Spinal cord (tissue), 10 donors: ENCODE measurements around the gene TTC22. TPM values are rescaled to one million over a fixed set of nuclear protein-coding genes. Genes with fewer than 3 reads are reported as not detected.

Experiments used
- DNase-seq, 6 donors: peaks; one replicate each; pipeline versions ENCODE4 v3.0.0 to v3.0.0-alpha.2; 2013 to 2015; ENCODE audit warnings: low spot score in 6 of 6, low read depth in 4 of 6
- H3K27ac ChIP-seq: one replicate; pipeline ENCODE4 v1.5.1; 2013; ENCODE audit warnings: low read depth, low read length, control low read depth
- H3K27me3 ChIP-seq: one replicate; pipeline ENCODE4 v1.6.1; 2013; ENCODE audit warnings: low read length; ENCODE audit not compliant: control insufficient read depth, insufficient read depth
- H3K36me3 ChIP-seq: one replicate; pipeline ENCODE4 v1.6.1; 2013; ENCODE audit warnings: low read length; ENCODE audit not compliant: control insufficient read depth, insufficient read depth
- H3K4me1 ChIP-seq: one replicate; pipeline ENCODE4 v1.6.1; 2013; ENCODE audit warnings: low read length; ENCODE audit not compliant: control insufficient read depth, insufficient read depth
- H3K4me3 ChIP-seq: one replicate; pipeline ENCODE4 v1.5.1; 2013; ENCODE audit warnings: low read depth, low read length, control low read depth
- H3K9me3 ChIP-seq: one replicate; pipeline ENCODE4 v1.6.1; 2013; ENCODE audit warnings: low read length; ENCODE audit not compliant: control insufficient read depth, insufficient read depth
- WGBS: methylation state at CpG from one replicate; pipeline ENCODE4 v1.1.5; 2013; ENCODE audit warnings: missing lambda C conversion rate; ENCODE audit not compliant: insufficient coverage; 5-methylcytosine and 5-hydroxymethylcytosine counted together
- polyA plus RNA-seq, 2 donors: library from polyadenylated mRNA; unstranded; fragments of 120-200 nt; gene quantifications; one replicate each; pipeline ENCODE4 v1.2.1, GENCODE V29; 2013; ENCODE audit not compliant: insufficient read length in 2 of 2
- total RNA-seq, 2 donors: library from RNA; depleted of rRNA in 1 of 2; stranded (reverse); fragments of 120-200 nt in 1 of 2; fragments of >200 nt in 1 of 2; gene quantifications; one replicate each; pipeline versions ENCODE4 v1.2.3 to v1.2.4, GENCODE V29; 2013 to 2014
- donor health status: healthy.

Gene TTC22
- total and polyA plus RNA-seq, 4 donors = 0.59 to 2.0 (median 1.3) TPM

GRCh38 chr1:54844564-54844963 is 43.4 kb upstream of the TTC22 start:
- no peak overlapping the region for H3K27ac ChIP-seq
- no peak for DNase-seq
- no peak overlapping the region for H3K4me3 ChIP-seq
- peaks cover 25% of the 10 kb centered on the region for H3K36me3 ChIP-seq
- WGBS = 100% methylated on average over 1 of the region's 3 CpGs
- H3K4me1 ChIP-seq = no peaks in the 10 kb centered on the region
- no peaks in the 10 kb centered on the region for H3K27me3 ChIP-seq
- H3K9me3 ChIP-seq = no peaks in the 10 kb centered on the region

DNA sequence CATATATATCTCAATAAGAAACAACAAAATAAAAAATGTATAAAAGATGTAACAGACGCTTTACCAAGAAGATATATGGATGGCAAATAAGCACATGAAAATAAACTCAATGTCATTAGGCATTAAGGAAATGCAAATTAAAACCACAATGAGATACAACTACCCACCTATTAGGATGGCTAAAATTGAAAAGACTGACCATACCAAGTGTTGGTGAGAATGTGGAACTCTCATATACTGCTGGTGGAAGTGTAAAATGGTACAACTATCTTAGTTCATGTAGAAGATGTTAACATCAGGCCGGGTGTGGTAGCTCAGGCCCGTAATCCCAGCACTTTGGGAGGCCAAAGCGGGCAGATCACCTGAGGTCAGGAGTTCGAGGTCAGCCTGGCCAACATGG is 42.3 kb upstream of the TTC22 start:
- peaks cover 18% of the 10 kb centered on the region for H3K36me3 ChIP-seq
- H3K27ac ChIP-seq = no peak overlapping the region
- no peaks in the 10 kb centered on the region for H3K27me3 ChIP-seq
- H3K4me1 ChIP-seq = no peaks in the 10 kb centered on the region
- H3K9me3 ChIP-seq = no peaks in the 10 kb centered on the region
- WGBS = 62% methylated on average over 2 of the region's 5 CpGs
- no peak overlapping the region for H3K4me3 ChIP-seq
- DNase-seq = no peak

GRCh38 chr1:54842963-54843362 is 41.8 kb upstream of the TTC22 start:
- 69% methylated on average over 4 of the region's 9 CpGs for WGBS

DNA sequence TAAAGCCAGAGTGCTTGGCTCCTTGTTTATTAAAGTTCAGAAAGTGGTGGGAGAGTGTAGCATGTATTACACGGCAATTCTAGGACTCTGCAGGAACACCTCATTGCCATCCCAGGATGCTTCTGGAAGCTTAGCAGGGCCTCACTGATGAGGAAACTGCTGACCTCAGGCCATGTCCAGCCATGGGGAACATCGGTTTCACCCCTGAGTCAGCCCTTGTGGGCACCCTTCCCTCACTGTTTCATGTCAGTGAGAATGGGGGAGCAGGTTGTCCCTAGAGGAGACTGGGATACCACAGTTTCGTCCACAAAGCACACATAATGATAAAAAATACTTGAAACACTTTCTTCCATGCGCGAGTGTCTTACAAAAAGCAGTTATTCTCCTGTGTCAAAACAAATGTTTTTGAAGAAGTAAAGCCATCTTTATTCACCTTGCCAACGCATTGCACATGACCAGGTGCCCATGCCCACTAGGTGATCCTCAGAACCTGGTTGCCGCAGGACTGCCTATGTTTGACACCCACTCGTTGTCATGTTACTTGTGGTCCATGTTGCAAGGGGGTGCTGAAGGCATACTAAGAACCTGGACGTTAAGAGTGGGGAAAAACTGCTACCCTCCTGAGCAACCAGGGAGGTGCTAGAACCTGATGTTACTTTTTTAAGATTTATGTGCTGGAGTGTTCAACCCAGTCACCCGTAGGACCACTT is 41.2 kb upstream of the TTC22 start:
- H3K27me3 ChIP-seq = no peaks in the 10 kb centered on the region
- peaks cover 12% of the 10 kb centered on the region for H3K36me3 ChIP-seq
- no peak overlapping the region for H3K27ac ChIP-seq
- no peaks in the 10 kb centered on the region for H3K9me3 ChIP-seq
- DNase-seq = no peak
- no peaks in the 10 kb centered on the region for H3K4me1 ChIP-seq
- no peak overlapping the region for H3K4me3 ChIP-seq
- 88% methylated on average over 5 of the region's 10 CpGs for WGBS

More at GRCh38 chr1:54842963-54843362, 41.8 kb upstream of the TTC22 start:
- Histone ChIP-seq H3K27ac (no peak overlapping the region), H3K4me1 (no peaks in the 10 kb centered on the region), H3K36me3 (peaks cover 13% of the 10 kb centered on the region), H3K9me3 (no peaks in the 10 kb centered on the region), H3K27me3 (no peaks in the 10 kb centered on the region), H3K4me3 (no peak overlapping the region)
- DNase-seq = no peak

DNA sequence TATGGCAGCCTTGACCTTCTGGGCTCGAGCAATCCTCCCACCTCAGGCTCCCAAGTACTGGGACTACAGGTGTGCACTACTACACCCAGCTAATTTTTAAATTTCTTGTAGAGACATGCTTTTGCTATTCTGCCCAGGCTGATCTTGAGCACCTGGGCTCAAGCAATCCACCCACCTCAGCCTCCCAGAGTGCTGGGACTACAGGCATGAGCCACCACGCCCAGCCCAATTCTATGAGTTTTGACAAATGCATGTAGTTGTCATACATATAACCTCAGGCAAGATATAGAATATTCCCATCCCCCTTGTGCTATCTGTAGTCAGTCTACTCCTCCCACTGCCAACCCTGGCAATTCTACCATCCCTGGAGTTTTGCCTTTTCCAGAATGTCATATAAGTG is 38.7 kb upstream of the TTC22 start:
- H3K36me3 ChIP-seq = peaks cover 5% of the 10 kb centered on the region
- no peaks in the 10 kb centered on the region for H3K9me3 ChIP-seq
- 64% methylated on average over 2 of the region's 2 CpGs for WGBS
- DNase-seq = no peak
- H3K4me3 ChIP-seq = no peak overlapping the region
- no peaks in the 10 kb centered on the region for H3K27me3 ChIP-seq
- no peak overlapping the region for H3K27ac ChIP-seq
- no peaks in the 10 kb centered on the region for H3K4me1 ChIP-seq

DNA sequence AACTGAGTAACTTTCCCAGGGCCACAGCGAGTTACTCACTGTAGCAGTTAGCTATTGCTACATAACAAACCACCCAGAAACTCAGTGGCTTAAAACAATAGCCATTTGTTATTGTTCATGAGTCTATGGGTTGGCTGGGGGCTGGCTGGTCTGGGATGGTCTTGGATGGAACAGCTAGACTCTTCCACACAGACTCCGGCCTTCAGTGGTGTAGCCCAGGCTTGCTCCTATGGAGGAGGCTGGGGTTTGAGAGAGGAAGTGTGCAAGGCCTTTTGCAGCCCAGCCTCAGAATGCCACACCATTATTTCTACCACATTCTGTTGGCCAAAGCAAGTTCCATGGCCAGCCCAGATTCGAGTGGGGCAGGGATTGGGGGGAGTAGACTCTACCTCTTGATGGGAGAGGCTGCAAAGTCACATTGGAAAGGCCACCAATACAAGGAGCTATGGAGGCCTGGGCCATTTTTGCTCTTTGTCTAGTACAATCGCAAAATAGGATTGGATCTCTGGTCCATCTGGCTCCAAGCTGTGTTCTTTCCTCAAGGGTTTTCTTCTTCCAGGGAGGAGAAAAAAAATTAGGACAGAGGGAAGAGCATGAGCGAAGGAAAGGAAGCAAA is 37.5 kb upstream of the TTC22 start:
- no peak overlapping the region for H3K27ac ChIP-seq
- DNase-seq = no peak
- peaks cover 3% of the 10 kb centered on the region for H3K36me3 ChIP-seq
- H3K4me3 ChIP-seq = no peak overlapping the region
- no peaks in the 10 kb centered on the region for H3K9me3 ChIP-seq
- 87% methylated on average over 3 of the region's 5 CpGs for WGBS
- H3K4me1 ChIP-seq = no peaks in the 10 kb centered on the region
- no peaks in the 10 kb centered on the region for H3K27me3 ChIP-seq

DNA sequence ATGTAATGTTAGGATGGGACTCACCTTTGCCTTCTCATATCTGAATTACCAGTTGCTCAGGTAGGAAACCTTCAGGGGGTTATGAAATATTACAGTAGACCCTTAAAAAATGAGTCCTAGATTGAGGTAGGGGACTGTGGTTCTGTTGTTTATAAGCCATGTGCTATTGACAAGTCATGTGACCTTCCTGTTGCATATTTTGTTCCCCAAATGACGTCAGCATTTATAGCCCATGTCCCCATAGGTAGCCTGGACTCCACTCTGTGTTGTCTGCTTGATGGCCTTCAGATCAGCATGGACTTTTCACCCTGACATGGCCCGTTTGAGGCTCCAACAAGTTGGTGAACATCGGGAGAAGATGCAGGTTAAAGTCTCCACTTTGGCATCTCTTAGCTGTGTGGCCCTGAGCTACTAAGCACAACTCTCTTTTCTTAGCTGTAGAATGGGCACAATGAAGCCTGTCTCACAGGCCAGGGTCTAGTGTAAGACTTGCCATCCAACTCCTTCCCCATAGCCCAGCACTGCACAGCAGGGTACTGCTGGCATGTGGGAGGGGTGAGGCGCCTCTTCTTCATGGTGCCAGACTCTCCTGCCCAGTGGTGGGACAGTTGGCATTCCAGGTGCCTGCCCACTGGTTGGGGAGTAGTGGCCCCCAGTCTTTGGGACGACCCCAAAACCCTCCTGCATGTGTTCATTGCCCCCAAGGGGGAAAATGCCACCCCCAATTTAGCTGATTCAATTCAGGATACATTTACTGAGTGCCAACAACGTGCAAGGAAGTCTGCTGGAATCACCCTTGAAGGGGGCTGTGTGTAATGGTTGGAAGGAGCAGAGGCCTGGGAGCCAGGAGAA is 36.1 kb upstream of the TTC22 start:
- no peaks in the 10 kb centered on the region for H3K9me3 ChIP-seq
- H3K36me3 ChIP-seq = peaks cover 2% of the 10 kb centered on the region
- H3K27me3 ChIP-seq = no peaks in the 10 kb centered on the region
- no peaks in the 10 kb centered on the region for H3K4me1 ChIP-seq
- H3K27ac ChIP-seq = no peak overlapping the region
- no peak overlapping the region for H3K4me3 ChIP-seq
- 78% methylated on average over 3 of the region's 6 CpGs for WGBS
- DNase-seq = no peak

DNA sequence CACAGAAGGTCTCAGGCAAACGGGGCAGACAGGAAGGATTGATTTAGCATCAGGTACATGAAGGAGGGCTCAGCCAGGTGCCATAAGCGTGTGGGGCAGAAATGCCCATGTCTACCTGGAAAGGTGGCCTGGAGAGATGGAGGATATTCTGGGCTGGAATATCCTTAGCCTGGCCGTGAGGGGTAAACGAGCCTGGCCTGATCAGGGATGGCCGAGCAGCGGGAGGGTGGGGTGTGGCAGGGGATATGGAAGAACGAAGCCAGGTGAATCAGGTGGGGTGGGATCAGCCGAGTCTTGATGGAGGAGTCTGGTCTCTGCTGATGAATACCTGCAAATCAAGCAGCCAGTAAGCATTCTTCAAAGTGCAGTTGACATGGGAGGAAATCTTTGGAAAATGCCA is 35.5 kb upstream of the TTC22 start:
- Histone ChIP-seq H3K27me3 (no peaks in the 10 kb centered on the region), H3K4me3 (no peak overlapping the region), H3K4me1 (no peaks in the 10 kb centered on the region), H3K36me3 (no peaks in the 10 kb centered on the region), H3K27ac (no peak overlapping the region), H3K9me3 (no peaks in the 10 kb centered on the region)
- no peak for DNase-seq
- 91% methylated on average over 8 of the region's 8 CpGs for WGBS

GRCh38 chr1:54835970-54836369 is 34.8 kb upstream of the TTC22 start:
- Histone ChIP-seq H3K9me3 (no peaks in the 10 kb centered on the region), H3K4me1 (no peaks in the 10 kb centered on the region), H3K27me3 (no peaks in the 10 kb centered on the region), H3K27ac (no peak overlapping the region), H3K4me3 (no peak overlapping the region), H3K36me3 (no peaks in the 10 kb centered on the region)
- DNase-seq = no peak
- WGBS = no CpG with 5 or more reads among the region's 5 CpGs
